Fibroblast of lung (primary cell): ENCODE data around the gene DHPS. TPM values are rescaled to one million over a fixed set of nuclear protein-coding genes. Genes with fewer than 3 reads are reported as not detected.

Experiments
- DNase-seq, 2 donors: peaks; one replicate each; pipeline versions ENCODE4 v3.0.0 to v3.0.0-alpha.2; 2010; ENCODE audit warnings: low read depth in 2 of 2
- H2AFZ ChIP-seq: 2 replicates; pipeline ENCODE4 v1.5.1; 2012; ENCODE audit warnings: low read length, control low read depth, inconsistent platforms
- H3K27ac ChIP-seq: 2 replicates; pipeline ENCODE4 v1.5.1; 2011; ENCODE audit warnings: low read length, control low read depth; ENCODE audit not compliant: insufficient read depth
- H3K27me3 ChIP-seq: 2 replicates; pipeline ENCODE4 v1.5.1; 2011; ENCODE audit warnings: mild to moderate bottlenecking, low read length; ENCODE audit not compliant: control insufficient read depth, insufficient read depth
- H3K36me3 ChIP-seq: 2 replicates; pipeline ENCODE4 v1.5.1; 2011; ENCODE audit warnings: low read length; ENCODE audit not compliant: control insufficient read depth, insufficient read depth
- H3K4me1 ChIP-seq: 2 replicates; pipeline ENCODE4 v1.5.1; 2011; ENCODE audit warnings: low read length; ENCODE audit not compliant: control insufficient read depth, insufficient read depth; ENCODE audit errors: extremely low read depth
- H3K4me2 ChIP-seq: 2 replicates; pipeline ENCODE4 v1.5.1; 2011; ENCODE audit warnings: low read length, control low read depth; ENCODE audit not compliant: insufficient read depth; ENCODE audit errors: extremely low read depth
- H3K4me3 ChIP-seq, 4 experiments: fragments of 200-600 bp in 1 of 4; sonication (generic) in 1 of 4; replicated peaks in 1 of 4; 2 replicates each; pipeline ENCODE4 v1.5.1; 2011 to 2016; ENCODE audit warnings: low read length in 4 of 4, low read depth in 3 of 4, mild to moderate bottlenecking in 3 of 4, control low read depth in 2 of 4, inconsistent platforms in 1 of 4, mixed read lengths in 1 of 4; ENCODE audit not compliant: insufficient read depth in 1 of 4; ENCODE audit errors: control extremely low read depth in 1 of 4
- H3K79me2 ChIP-seq: 2 replicates; pipeline ENCODE4 v1.5.1; 2012; ENCODE audit warnings: mild to moderate bottlenecking, low read length, inconsistent platforms; ENCODE audit not compliant: control insufficient read depth, insufficient read depth
- H3K9ac ChIP-seq: 2 replicates; pipeline ENCODE4 v1.5.1; 2011; ENCODE audit warnings: mild to moderate bottlenecking, low read length, control low read depth; ENCODE audit not compliant: insufficient read depth
- H3K9me3 ChIP-seq: 2 replicates; pipeline ENCODE4 v1.5.1; 2012; ENCODE audit warnings: low read depth, low read length; ENCODE audit not compliant: control insufficient read depth, insufficient read depth
- H4K20me1 ChIP-seq: 2 replicates; pipeline ENCODE4 v1.5.1; 2011; ENCODE audit warnings: low read length; ENCODE audit not compliant: control insufficient read depth, insufficient read depth; ENCODE audit errors: extremely low read depth
- EZH2 ChIP-seq: IDR thresholded peaks from 2 replicates; pipeline ENCODE4 v1.5.1; 2012; ENCODE audit warnings: low read length, control low read depth, mild to moderate bottlenecking; ENCODE audit errors: missing control alignments
- polyA plus RNA-seq, 2 donors: library from polyadenylated mRNA; depleted of rRNA in 1 of 2; stranded (reverse) in 1 of 2; unstranded in 1 of 2; fragments of >200 nt; gene quantifications; 2 replicates each; pipeline ENCODE4 v1.2.1, GENCODE V29; 2011 to 2012; ENCODE audit warnings: missing spikeins in 1 of 2
- total RNA-seq: library from RNA; depleted of rRNA; stranded (reverse); fragments of >200 nt; gene quantifications from 2 replicates; pipeline ENCODE4 v1.2.1, GENCODE V29; 2014
- TF ChIP-seq, protein P1 (sequence below), 2 donors: IDR thresholded peaks in 1 of 2; conservative IDR thresholded peaks in 1 of 2; 1 replicate in 1 of 2; 2 replicates in 1 of 2; pipeline ENCODE4 v1.5.1; 2011 to 2012; ENCODE audit warnings: low read length in 2 of 2, control low read depth in 1 of 2, inconsistent platforms in 1 of 2, low read depth in 1 of 2, mild to moderate bottlenecking in 1 of 2

The DHPS gene
- total and polyA plus RNA-seq, 2 donors (not counting 1 experiment from before 2014, with no cell fraction given): 43.2 to 60.4 TPM

DNA sequence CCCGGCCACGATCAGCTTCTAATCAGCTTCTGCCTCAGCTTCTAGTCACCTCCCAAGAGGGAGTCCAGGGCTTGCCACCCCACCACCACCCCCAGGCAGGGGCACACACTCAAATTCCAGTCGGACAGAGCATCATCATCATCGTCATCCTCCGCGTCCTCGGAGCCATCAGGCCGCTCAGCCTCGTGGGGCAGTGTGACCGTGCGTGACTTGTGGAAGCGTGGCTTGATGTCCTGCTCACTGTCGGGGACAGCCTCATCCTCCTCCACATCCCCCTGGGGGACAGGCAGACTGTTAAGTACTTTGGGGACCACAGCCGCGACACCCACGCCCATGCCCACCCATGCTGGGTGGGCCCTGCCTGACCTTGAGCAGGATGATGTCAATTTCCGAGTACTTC is 29.5 kb upstream of the DHPS start:
- TF ChIP-seq, protein P1, sequence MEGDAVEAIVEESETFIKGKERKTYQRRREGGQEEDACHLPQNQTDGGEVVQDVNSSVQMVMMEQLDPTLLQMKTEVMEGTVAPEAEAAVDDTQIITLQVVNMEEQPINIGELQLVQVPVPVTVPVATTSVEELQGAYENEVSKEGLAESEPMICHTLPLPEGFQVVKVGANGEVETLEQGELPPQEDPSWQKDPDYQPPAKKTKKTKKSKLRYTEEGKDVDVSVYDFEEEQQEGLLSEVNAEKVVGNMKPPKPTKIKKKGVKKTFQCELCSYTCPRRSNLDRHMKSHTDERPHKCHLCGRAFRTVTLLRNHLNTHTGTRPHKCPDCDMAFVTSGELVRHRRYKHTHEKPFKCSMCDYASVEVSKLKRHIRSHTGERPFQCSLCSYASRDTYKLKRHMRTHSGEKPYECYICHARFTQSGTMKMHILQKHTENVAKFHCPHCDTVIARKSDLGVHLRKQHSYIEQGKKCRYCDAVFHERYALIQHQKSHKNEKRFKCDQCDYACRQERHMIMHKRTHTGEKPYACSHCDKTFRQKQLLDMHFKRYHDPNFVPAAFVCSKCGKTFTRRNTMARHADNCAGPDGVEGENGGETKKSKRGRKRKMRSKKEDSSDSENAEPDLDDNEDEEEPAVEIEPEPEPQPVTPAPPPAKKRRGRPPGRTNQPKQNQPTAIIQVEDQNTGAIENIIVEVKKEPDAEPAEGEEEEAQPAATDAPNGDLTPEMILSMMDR (conservative IDR thresholded peaks at IDR 0.05 in 1 of 2, IDR thresholded peaks at IDR 0.05 in 1 of 2; ENCODE audit: low read depth in 1 of 2, low read length in 2 of 2): no peak
- TF ChIP-seq EZH2: no peak
- H3K9me3 ChIP-seq: no peaks in the 10 kb centered on the region
- H3K9ac ChIP-seq: no peak overlapping the region
- H3K36me3 ChIP-seq: peaks cover 38% of the 10 kb centered on the region
- H4K20me1 ChIP-seq: no peaks in the 10 kb centered on the region
- no peak overlapping the region for H3K4me3 ChIP-seq
- no peak overlapping the region for H3K27ac ChIP-seq
- H3K79me2 ChIP-seq: peaks cover 9% of the 10 kb centered on the region
- no peaks in the 10 kb centered on the region for H3K4me1 ChIP-seq
- no peak overlapping the region for H2AFZ ChIP-seq
- no peaks in the 10 kb centered on the region for H3K27me3 ChIP-seq
- DNase-seq: no peak
- no peak overlapping the region for H3K4me2 ChIP-seq

DNA sequence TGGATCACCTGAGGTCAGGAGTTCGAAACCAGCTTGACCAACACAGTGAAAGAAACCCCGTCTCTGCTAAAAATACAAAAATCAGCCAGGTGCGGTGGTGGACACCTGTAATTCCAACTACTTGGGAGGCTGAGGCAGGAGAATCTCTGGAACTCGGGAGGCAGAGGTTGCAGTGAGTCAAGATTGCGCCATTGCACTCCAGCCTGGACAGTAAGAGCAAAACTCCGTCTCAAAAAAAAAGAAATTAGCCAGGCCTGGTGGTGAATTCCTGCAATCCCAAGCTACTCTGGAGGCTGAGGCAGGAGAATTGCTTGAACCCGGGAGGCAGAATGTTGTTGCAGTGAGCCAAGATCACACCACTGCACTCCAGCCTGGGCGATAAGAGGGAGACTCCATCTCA is 27.0 kb upstream of the DHPS start:
- H3K27me3 ChIP-seq: no peaks in the 10 kb centered on the region
- H3K9ac ChIP-seq: no peak overlapping the region
- DNase-seq: no peak
- H3K27ac ChIP-seq: no peak overlapping the region
- no peak overlapping the region for H3K4me3 ChIP-seq
- TF ChIP-seq, protein P1 (conservative IDR thresholded peaks at IDR 0.05 in 1 of 2, IDR thresholded peaks at IDR 0.05 in 1 of 2; ENCODE audit: low read depth in 1 of 2, low read length in 2 of 2): no peak
- no peak for TF ChIP-seq EZH2
- no peak overlapping the region for H2AFZ ChIP-seq
- H4K20me1 ChIP-seq: no peaks in the 10 kb centered on the region
- peaks cover 36% of the 10 kb centered on the region for H3K36me3 ChIP-seq
- no peak overlapping the region for H3K4me2 ChIP-seq
- no peaks in the 10 kb centered on the region for H3K9me3 ChIP-seq
- no peaks in the 10 kb centered on the region for H3K4me1 ChIP-seq
- H3K79me2 ChIP-seq: peaks cover 2% of the 10 kb centered on the region

DNA sequence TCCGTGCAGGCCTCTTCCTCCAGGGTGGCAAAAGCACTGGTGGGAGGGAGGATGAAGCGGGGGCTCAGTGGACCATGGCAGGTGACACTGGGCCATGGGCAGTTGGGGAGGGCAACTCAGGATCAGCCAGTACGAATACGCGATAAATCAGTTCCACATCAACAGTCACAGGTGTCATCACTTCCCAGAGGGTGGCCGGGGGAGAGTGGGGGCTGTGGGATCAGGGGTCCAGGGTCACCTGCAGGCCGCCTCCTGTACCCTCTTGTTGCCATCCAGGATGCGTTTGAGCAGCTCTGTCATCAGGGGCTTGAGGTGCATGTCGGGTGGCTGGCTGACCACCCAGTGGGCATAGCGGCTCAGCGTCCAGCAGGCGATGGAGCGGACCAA is 24.6 kb upstream of the DHPS start:
- DNase-seq: no peak
- Histone ChIP-seq H3K9ac (no peak overlapping the region), H4K20me1 (no peaks in the 10 kb centered on the region), H3K4me1 (no peaks in the 10 kb centered on the region), H3K27ac (no peak overlapping the region), H2AFZ (no peak overlapping the region), H3K4me3 (no peak overlapping the region), H3K79me2 (peaks cover under 1% of the 10 kb centered on the region), H3K27me3 (no peaks in the 10 kb centered on the region), H3K4me2 (no peak overlapping the region), H3K9me3 (no peaks in the 10 kb centered on the region), H3K36me3 (peaks cover 52% of the 10 kb centered on the region)
- TF ChIP-seq, protein P1 (conservative IDR thresholded peaks at IDR 0.05 in 1 of 2, IDR thresholded peaks at IDR 0.05 in 1 of 2; ENCODE audit: low read depth in 1 of 2, low read length in 2 of 2): no peak
- TF ChIP-seq EZH2: no peak
